Stimulated activated CD4-positive, alpha-beta T cell treated with anti-CD3 and anti-CD28 coated beads, Interleukin-15, amount 100 ng/mL, for 48 hours (primary cell): ENCODE data around the gene ZPBP2.
A peak's percentile ranks its signal among the peaks of the same experiment; 100 is the strongest.

ENCODE experiments used
- DNase-seq, 2 donors: peaks; one replicate each; pipeline ENCODE4 v3.0.0-alpha.2; 2020; ENCODE audit warnings: low read depth in 2 of 2

Gene ZPBP2

DNA sequence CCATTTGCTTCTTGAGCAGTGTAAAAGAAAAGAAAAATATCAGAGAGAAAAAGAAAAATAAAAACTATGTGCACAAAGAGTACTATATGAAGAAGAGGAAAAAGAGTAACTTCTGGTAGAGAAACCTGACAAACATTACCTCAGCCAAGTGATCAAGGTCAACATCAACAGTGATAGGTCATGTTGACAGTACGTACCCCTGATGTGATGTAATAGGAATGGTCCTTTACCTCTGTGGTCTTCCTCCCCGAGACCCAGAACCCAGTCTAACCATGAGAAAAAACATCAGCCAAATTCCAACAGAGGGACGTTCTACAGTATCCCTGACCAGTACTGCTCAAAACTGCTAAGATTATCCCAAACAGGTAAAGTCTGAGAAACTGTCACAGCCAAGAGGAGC lies 46.0 kb downstream of the ZPBP2 start:
- DNase-seq, result no peak

DNA sequence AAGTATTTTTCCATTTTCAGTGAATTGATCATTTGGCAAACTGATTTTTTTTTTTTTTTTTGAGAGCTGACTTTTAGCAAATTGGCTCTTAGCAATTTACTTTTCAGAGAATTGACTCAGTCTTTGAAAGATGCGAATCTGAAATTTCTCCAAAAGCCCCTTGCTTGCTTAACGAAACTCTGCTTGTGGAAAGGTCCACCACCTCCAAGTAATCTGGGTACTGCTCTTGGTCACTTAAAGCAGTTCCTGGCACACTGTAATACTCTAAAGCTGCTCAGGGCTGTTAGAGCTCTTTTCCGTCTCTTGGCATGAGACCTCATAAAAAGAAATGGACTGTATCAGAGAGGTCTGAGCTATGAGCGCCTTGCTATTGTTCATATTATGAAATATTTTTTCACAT lies 47.6 kb downstream of the ZPBP2 start:
- DNase-seq, result no peak

DNA sequence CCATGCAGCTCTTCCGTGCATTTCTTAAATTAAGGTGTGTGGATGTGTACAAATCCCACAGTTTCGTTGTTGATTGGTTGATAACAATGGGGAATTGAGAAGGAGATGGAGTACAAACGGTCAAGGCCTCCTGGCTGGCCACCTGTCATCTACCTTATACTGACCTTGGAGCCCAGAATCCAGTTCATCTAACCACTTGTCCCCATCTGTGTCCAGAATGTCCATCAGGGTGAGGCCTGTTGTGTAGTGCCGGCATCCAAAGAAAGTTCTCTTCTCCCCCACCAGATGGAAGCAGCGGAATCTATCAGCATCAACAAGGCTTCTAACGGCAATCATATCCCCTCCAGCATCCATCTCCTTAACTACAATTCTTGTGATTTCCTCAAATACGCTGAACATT lies 48.9 kb downstream of the ZPBP2 start:
- no peak for DNase-seq

DNA sequence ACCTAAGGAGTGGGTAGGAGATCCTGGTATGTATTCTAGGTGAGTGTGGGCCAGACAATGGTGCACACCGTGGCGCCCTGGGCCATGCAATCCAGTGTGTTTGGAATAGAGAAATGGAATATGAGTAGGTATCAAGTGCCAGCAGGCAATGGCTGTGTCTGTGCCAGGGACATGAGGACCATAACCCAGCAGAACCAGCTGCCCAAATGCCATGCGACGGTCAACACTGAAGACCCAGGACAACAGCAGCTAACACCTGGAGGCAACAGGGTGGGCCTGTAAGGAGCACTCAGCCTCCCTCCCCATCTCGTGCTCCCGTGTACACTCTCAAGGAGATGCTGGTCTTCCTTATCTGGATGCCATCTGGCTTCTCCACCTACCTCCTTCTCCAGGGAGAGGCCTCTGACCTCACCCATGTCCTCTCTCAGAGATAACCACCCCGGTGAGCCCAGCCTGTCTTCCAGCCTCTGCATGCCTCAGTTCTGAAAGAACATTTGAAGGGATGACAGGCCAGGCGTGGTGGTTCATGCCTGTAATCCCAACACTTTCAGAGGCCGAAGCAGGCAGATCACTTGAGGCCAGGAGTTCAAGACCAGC lies 51.2 kb downstream of the ZPBP2 start:
- no peak for DNase-seq

DNA sequence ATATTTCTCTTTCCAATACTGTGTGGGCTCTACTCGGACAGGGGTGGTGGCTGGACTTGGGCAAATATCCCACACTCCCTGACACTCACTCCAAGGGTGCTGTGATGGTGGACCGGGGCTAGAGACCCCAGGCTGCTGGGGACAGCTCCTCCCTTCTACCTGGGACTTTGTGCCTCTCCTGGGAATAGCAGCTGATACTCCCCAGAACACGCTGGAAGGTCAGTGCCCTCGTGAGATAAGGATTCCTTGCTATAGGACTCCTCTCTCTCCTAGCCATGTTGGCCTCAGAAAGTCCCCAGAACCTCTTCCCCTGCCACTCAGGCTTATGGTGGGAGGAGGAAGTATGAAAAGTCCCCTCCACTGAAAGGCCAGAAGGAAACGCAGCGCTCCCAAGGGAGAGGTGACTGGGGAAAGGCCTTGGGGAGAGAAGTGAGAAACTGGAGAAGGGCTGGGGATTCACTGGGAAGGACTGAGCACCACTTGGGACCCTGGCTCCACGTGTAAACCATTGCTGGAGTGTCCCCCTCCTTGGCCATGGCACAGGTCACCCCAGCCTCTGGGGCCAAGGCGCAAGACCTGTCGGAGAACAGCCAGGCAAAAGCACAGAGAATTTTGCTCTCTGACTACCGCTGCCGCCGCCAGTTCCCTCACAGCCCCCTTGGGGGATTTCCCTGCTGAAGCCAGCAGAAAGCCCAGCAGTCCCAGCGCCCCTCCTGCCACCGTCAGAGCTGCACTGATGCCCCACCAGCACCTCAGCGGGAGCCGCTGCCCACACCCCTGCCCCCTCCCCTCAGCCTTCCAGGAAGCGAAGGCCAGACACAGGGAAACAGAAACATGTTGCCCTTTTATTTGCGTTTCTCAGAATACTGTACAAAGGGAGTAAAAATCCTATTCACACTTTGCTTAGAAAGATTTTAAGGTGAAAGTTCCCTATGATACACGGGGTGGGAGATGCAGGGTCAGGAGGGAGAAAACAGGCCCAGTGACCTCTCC lies 52.5 kb downstream of the ZPBP2 start:
- peak in 1 of 2 donors; percentile 23 for DNase-seq

DNA sequence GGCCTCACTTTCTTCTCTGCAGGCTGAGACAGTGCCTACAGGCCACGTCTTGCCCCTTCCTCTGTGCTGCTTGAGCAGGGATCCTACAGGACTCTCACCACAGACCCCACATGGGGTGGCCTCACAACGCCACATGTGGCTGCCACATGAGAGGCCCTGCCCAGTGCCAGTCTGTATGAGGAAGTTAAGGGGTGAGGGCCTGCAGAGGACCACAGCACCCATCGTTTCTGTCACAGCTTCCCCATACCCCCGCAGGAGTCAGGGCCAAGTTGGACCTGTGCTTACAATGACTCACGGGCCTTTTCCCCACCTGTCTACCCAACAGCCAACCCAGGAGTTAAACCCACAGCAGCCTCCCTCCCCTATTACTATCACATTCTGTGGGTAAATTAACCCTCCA lies 53.3 kb downstream of the ZPBP2 start:
- no peak for DNase-seq

DNA sequence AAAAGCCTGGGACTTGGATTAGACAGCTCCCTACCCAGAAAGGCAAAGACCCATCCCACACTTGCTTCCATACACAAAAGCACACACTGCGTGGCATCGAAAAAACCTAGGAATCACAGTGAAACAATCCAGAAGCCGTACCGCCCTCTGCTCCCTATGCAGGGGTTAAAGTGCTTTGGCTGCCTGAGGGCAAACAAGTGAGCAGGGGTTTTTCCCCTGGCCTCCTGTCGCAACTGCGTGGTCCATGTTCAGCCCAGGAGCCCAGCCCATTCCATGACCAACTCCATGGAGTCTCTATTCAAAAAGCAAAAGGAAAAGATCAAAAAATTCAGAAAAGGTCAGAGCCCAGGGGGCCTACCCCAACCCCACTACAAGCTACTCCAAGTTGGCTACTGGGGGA lies 54.0 kb downstream of the ZPBP2 start:
- no peak for DNase-seq

DNA sequence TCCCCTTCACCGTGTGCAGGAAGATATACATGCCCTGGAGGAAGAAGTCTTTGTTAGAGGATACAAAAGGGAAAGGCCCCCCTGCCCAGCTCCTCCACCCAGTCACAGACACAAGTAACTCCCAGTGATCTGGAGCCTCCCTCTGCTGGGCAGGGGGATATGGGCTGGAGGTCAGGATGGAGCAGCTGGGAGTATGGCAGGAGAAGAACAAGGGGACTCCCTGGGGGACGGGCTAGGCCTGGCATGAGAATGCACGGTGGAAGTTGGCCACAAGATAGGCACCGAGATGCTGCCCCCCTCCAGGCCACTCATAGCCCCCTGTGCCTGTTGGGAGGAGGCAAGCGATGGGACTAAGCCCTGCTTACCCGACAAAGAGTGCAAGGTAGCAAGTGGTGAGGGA lies 55.2 kb downstream of the ZPBP2 start:
- DNase-seq, result no peak

DNA sequence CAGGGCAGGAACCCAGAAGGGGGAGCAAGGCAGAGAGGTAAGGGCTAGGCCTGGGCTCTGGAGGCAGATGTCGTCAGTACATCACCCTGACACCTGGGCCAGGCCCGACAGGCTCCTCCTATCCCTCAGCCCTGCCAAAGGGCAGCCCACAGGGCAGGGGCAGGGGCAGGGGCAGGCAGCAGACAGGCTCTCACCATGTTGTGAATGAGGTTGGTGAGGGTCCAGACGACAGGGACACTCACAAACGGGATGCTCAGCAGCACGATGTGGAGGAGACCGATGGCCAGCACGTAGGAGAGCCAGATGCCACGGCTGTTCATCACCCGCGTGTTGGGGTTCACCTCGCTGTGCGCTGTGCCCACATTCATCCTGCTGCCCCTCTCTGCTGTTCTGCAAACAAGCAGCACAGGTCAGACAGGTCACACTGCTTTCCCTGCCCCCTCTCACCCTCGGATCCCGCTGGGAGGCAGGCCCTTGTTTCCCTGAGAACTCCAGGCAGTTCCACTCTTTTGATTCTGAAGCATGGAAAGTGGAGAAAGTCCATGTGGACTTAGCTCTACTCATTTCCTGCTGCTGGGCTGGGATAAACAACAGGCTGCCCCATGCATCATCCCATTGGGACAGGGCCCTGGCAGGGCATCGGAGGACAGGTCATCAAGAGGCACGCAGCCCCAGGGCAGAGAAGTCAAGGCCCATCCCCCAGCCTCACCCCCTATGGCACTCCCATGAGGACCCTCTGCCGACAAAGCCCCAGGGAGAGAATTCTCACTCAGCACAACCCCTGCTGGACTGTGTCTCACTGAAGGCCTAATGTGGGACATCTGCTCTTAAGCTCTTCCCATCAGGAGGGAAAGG lies 56.1 kb downstream of the ZPBP2 start:
- no peak for DNase-seq

DNA sequence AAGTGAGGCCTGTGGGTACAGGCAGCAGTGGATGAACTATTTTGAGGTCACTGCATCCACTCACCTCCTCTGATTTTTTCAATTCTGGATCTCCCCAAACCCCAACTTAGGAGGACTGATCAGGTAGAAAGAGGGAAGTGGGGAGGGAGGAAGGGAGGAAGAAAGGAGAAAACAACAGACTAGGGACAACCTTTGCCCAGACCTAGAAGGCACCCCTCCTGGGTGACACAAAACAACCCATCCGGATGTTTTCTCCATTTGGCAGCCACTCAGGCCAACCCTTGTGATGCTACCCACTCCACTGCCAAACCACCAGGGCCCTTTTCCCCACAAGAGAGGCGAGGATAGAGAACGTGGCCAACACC lies 56.7 kb downstream of the ZPBP2 start:
- no peak for DNase-seq

DNA sequence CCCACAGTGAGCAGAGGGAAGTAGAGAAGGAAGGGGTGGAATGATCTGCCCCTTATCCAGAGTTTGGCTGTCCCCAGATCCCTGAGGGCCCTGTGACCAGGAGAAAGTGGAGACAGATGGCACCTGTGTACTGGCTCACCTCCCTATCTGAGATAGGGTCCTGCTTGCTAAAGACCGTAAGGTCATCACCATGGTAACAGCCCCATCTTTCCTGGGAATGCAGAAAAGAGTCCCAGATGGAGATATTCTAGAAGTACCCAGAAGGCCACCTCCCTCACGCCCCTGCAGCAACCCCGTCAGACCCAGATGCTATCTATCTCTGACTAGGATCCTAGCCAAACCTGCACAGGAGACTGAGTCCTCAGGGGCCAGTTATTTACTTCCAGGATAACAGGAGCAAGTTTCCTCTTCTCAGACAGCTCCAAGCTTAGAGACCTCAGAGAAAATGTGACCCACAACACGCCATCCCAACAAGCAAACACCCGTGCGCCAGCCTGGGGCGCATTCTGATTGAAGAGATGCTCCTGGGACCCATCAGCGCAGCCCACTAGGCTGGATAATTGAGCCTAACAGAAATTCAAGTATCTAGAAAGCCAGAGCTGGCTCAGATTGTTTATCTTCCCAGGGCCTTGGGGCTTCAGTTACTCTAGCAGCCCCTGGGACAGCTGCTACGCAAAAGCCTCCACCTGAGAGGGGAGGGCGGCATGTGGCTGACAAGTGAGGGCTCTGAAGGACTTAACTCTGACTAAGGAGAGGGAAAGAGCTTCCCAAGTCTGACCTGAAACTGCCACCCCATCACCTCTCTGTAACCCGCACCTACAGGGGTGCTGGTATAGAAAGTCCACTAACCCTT lies 57.5 kb downstream of the ZPBP2 start:
- no peak for DNase-seq

DNA sequence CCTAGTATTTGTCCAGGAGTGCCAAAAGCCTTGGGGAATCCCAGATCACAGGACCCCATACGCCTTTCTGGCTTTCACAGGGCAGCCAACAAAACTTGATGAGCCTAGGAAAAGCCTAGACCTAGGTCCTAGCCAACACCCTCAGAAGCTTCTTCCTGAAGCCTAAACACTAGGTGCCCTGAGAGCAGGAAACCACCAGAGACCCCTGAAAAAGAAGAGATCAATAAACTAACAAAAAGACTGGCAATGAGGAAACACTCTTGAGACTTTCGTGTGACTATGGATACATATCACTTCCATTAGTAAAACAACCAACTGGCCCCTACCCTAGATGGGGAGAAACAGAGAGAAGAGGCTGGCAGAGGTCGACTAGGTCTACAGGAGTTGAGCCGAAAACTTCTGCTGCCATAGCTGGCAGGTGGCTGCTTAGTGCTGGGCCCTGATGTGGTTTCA lies 58.2 kb downstream of the ZPBP2 start:
- DNase-seq, result no peak

DNA sequence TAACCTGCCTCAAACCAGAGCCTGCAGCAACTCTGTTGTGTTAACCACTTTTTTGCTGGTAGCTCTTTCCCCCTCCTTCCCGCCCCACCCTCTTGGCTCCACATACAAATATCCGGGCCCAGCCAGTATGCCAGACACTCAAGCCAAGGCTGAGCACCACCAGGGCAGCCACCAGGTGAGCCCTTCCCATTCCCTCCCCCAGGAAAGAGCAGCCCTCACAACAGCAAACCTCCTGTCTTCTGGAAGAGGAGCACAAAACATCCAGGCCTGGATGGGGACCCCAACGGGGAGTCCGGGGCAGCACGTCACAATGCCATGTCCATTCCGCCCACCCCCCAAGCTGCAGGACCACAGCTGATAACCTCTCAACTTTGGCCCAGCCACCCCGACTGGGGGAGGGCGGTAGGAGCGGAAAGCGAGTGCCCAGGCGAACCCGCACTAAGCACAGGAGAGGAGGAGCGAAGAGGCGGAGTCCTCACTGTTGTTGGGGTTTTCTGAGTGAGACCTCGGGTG lies 58.6 kb downstream of the ZPBP2 start:
- peak in 1 of 2 donors; percentile 36 for DNase-seq
